ENCODE data around the gene DOCK10.

Gene DOCK10

DNA sequence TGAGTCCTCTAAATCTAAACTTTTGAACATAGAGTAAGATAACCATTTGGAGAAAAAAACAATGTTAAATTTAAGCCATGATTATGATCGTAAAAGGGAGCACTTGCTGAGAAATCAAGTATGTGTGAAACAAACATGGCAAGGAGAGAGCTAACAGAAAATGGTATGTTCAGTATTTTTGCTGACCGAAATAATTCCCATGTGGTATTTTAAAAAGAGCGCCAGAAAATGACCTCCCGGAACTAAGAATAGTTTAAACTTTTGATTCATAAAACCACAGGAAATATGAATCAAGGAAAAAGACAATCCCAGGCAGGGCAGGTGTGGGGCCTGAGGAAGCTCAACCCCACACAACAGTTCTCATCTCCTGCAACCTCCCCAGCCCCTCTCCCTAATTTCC lies 74.2 kb downstream of the DOCK10 start:
- DNase-seq (ENCODE audit: extremely low read depth, insufficient read length), result no peak
- no peak for TF ChIP-seq CTCF (IDR thresholded peaks at IDR 0.05; ENCODE audit: insufficient read depth, low read length, poor library complexity, severe bottlenecking)
- Histone ChIP-seq H3K27me3 (replicated peaks; ENCODE audit: control insufficient read depth, insufficient read depth, low read length) (no peaks in the 10 kb centered on the region), H3K36me3 (ENCODE audit: control insufficient read depth, insufficient read depth, low read length) (no peaks in the 10 kb centered on the region), H3K4me3 (replicated peaks; ENCODE audit: low read depth, low read length) (no peak overlapping the region)

- TF ChIP-seq CTCF (IDR thresholded peaks at IDR 0.05; ENCODE audit: insufficient read depth, low read length, poor library complexity, severe bottlenecking), result no peak
- Histone ChIP-seq H3K27me3 (replicated peaks; ENCODE audit: control insufficient read depth, insufficient read depth, low read length) (no peaks in the 10 kb centered on the region), H3K4me3 (replicated peaks; ENCODE audit: low read depth, low read length) (no peak overlapping the region), H3K36me3 (ENCODE audit: control insufficient read depth, insufficient read depth, low read length) (no peaks in the 10 kb centered on the region)
- DNase-seq (ENCODE audit: extremely low read depth, insufficient read length), result no peak
Observed at GRCh38 chr2:224966613-224967012, 75.7 kb downstream of the DOCK10 start.

GRCh38 chr2:224959556-224959955 lies 82.7 kb downstream of the DOCK10 start:
- no peak for DNase-seq (ENCODE audit: extremely low read depth, insufficient read length)
- no peaks in the 10 kb centered on the region for H3K27me3 ChIP-seq (replicated peaks; ENCODE audit: control insufficient read depth, insufficient read depth, low read length)
- no peak overlapping the region for H3K4me3 ChIP-seq (replicated peaks; ENCODE audit: low read depth, low read length)
- TF ChIP-seq CTCF (IDR thresholded peaks at IDR 0.05; ENCODE audit: insufficient read depth, low read length, poor library complexity, severe bottlenecking), result no peak
- H3K36me3 ChIP-seq (ENCODE audit: control insufficient read depth, insufficient read depth, low read length), result no peaks in the 10 kb centered on the region; the same call in 1 of the 2 replicates

- Histone ChIP-seq H3K36me3 (ENCODE audit: control insufficient read depth, insufficient read depth, low read length) (no peaks in the 10 kb centered on the region; the same call in 1 of the 2 replicates), H3K27me3 (replicated peaks; ENCODE audit: control insufficient read depth, insufficient read depth, low read length) (no peaks in the 10 kb centered on the region), H3K4me3 (replicated peaks; ENCODE audit: low read depth, low read length) (no peak overlapping the region)
- TF ChIP-seq CTCF (IDR thresholded peaks at IDR 0.05; ENCODE audit: insufficient read depth, low read length, poor library complexity, severe bottlenecking), result no peak
- DNase-seq (ENCODE audit: extremely low read depth, insufficient read length), result no peak
Observed at GRCh38 chr2:224958873-224959272, 83.4 kb downstream of the DOCK10 start.

DNA sequence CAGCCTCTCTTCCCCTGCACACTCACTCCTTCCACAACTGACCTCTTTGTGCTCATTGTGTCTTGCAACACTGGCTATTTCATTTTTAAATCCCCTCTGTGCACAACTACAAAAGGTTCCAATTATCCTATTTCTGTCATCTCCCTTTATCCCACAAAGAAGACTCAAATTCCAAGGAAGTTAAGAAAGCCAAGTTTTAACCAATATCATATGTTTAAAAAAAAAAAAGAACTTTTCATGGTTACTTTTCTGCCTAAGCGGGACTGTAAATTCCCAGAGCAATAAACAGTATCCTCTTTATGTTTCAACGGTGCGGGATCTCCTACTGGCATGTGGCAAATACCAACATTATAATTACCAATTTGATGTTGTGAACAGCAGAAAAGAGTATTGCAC lies 83.8 kb downstream of the DOCK10 start:
- no peak overlapping the region for H3K4me3 ChIP-seq (replicated peaks; ENCODE audit: low read depth, low read length)
- no peaks in the 10 kb centered on the region for H3K27me3 ChIP-seq (replicated peaks; ENCODE audit: control insufficient read depth, insufficient read depth, low read length)
- no peaks in the 10 kb centered on the region; the same call in 1 of the 2 replicates for H3K36me3 ChIP-seq (ENCODE audit: control insufficient read depth, insufficient read depth, low read length)
- TF ChIP-seq CTCF (IDR thresholded peaks at IDR 0.05; ENCODE audit: insufficient read depth, low read length, poor library complexity, severe bottlenecking), result no peak
- no peak for DNase-seq (ENCODE audit: extremely low read depth, insufficient read length)
